Measurements from ENCODE around the gene CD86.
"Not testable (repeated sequence)": the region's sequence is repeated elsewhere in the genome, so short reads cannot be mapped to it uniquely, and the experiment has no call there.

Gene CD86

GRCh38 chr3:122164983-122165382 lies 109.8 kb downstream of the CD86 start:
- not testable (repeated sequence) for DNase-seq (ENCODE audit: low read depth)

GRCh38 chr3:122167630-122168029 lies 112.5 kb downstream of the CD86 start:
- DNase-seq (ENCODE audit: low read depth), result no peak

- no peak for DNase-seq (ENCODE audit: low read depth)
These were observed 112.9 kb downstream of the CD86 start for GRCh38 chr3:122168044-122168443.

- no peak for DNase-seq (ENCODE audit: low read depth)
These were observed 114.7 kb downstream of the CD86 start for GRCh38 chr3:122169911-122170310.
